Gastroesophageal sphincter (tissue), 3 donors: ENCODE results near the gene L3MBTL1.

Experiments
- EP300 ChIP-seq: sonication (generic); formaldehyde crosslinking; IDR thresholded peaks from one replicate; pipeline ENCODE4 v1.6.1; 2017; ENCODE audit warnings: antibody characterized with exemption, mild to moderate bottlenecking
- POLR2A ChIP-seq, 2 donors: fragments of 450-650 bp; IDR thresholded peaks; one replicate each; pipeline ENCODE4 v1.6.1; 2017; ENCODE audit warnings: antibody characterized with exemption in 2 of 2, mild to moderate bottlenecking in 2 of 2, moderate library complexity in 1 of 2
- POLR2AphosphoS5 ChIP-seq: sonication (generic); formaldehyde crosslinking; IDR thresholded peaks from one replicate; pipeline ENCODE4 v1.6.1; 2017; ENCODE audit warnings: antibody characterized with exemption
- TF ChIP-seq, protein P1 (sequence below), 4 experiments: fragments of 200-600 bp in 2 of 4; fragments of 450-650 bp in 2 of 4; sonication (generic) in 1 of 4; IDR thresholded peaks; one replicate each; pipeline ENCODE4 v1.5.1; 2017 to 2019; ENCODE audit warnings: antibody characterized with exemption in 4 of 4, mild to moderate bottlenecking in 2 of 4, moderate library complexity in 2 of 4

GRCh38 chr20:43513372-43513930 lies 6.0 kb downstream of the L3MBTL1 start:
- TF ChIP-seq, protein P1, sequence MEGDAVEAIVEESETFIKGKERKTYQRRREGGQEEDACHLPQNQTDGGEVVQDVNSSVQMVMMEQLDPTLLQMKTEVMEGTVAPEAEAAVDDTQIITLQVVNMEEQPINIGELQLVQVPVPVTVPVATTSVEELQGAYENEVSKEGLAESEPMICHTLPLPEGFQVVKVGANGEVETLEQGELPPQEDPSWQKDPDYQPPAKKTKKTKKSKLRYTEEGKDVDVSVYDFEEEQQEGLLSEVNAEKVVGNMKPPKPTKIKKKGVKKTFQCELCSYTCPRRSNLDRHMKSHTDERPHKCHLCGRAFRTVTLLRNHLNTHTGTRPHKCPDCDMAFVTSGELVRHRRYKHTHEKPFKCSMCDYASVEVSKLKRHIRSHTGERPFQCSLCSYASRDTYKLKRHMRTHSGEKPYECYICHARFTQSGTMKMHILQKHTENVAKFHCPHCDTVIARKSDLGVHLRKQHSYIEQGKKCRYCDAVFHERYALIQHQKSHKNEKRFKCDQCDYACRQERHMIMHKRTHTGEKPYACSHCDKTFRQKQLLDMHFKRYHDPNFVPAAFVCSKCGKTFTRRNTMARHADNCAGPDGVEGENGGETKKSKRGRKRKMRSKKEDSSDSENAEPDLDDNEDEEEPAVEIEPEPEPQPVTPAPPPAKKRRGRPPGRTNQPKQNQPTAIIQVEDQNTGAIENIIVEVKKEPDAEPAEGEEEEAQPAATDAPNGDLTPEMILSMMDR (IDR thresholded peaks at IDR 0.05), result no peak
- TF ChIP-seq POLR2A (IDR thresholded peaks at IDR 0.05) (peak in 1 of 2 donors; percentile 36), POLR2AphosphoS5 (no peak), EP300 (no peak)
